ENCODE data around the gene SMAD7. TPM values are rescaled to one million over a fixed set of nuclear protein-coding genes. Genes with fewer than 3 reads are reported as not detected.

SMAD7 gene
- total RNA-seq, 2 experiments from 2014 or later, result 2.9 to 15.1 TPM

DNA sequence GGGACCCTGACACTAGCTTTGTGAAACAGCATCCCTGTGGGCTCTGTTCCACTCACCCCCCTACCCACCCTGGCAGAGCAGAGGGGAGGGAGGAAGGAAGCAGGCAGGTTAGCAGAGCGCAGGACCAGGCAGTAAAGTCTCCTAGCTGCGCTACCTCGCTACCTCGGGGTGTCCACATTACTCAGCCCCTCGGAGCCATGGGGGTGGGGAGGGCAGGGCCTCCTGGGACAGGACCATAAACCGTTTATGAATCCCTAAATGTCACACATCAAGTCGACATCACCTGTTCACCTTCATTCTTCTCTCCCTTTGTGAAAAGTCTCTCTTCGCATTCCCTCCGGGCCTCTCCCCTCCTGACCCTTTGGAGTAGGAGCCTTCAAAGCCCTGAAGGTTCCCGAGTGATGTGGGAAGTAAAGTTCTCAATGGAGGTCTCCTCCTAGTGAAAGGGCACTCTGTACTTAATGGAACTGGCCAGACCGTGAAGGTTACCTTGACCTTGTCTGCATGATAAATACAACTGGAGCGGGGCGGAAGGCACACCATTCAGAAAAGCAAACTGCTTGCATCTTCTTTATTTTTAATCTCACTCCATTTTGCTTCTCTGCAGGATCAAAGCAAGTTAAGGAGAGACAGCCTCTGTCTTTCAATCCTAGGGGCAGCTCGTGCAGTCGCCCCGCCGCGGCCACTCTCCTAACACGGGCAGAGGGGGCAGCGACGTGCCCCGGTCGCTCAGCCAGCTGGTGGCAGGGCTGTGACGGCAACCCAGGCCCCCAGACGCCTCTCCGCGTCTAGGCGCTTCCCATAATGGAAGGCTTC, 23.7 kb upstream of the SMAD7 start:
- H3K27ac ChIP-seq (ENCODE audit: low read depth, low read length, poor library complexity, severe bottlenecking), result no peak overlapping the region
- ChIA-PET CTCF (ENCODE audit: unreplicated experiment) (interaction anchor here (0.7 kb wide), 1 partner anchor 74 kb away, joined by 7 read pairs; no protein-coding TSS in a partner anchor), POLR2A (no interaction called here)
- no peaks in the 10 kb centered on the region for H3K9me2 ChIP-seq (ENCODE audit: insufficient read depth, low read length)
- H3K36me3 ChIP-seq (ENCODE audit: insufficient read depth, low read length), result no peaks in the 10 kb centered on the region
- H3K9me3 ChIP-seq (ENCODE audit: low read length), result no peaks in the 10 kb centered on the region
- H3K4me3 ChIP-seq (ENCODE audit: low read depth, low read length, poor library complexity, severe bottlenecking), result no peak overlapping the region
- intact Hi-C loops (cut with micrococcal nuclease; ENCODE audit: unreplicated experiment), result no loop called here
- BruUV-seq (replicated peaks), result no TSS peak
- peak overlapping the region; percentile 73; the same call in 1 of the 2 replicates for H3K4me2 ChIP-seq (ENCODE audit: low read length)
- no peak for TF ChIP-seq EZH2phosphoT487 (IDR thresholded peaks at IDR 0.05; ENCODE audit: borderline replicate concordance, low read depth, low read length)
- TF ChIP-seq, protein P1, sequence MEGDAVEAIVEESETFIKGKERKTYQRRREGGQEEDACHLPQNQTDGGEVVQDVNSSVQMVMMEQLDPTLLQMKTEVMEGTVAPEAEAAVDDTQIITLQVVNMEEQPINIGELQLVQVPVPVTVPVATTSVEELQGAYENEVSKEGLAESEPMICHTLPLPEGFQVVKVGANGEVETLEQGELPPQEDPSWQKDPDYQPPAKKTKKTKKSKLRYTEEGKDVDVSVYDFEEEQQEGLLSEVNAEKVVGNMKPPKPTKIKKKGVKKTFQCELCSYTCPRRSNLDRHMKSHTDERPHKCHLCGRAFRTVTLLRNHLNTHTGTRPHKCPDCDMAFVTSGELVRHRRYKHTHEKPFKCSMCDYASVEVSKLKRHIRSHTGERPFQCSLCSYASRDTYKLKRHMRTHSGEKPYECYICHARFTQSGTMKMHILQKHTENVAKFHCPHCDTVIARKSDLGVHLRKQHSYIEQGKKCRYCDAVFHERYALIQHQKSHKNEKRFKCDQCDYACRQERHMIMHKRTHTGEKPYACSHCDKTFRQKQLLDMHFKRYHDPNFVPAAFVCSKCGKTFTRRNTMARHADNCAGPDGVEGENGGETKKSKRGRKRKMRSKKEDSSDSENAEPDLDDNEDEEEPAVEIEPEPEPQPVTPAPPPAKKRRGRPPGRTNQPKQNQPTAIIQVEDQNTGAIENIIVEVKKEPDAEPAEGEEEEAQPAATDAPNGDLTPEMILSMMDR (conservative IDR thresholded peaks at IDR 0.05; ENCODE audit: low read length), result no peak
- no peaks in the 10 kb centered on the region for H4K20me1 ChIP-seq (ENCODE audit: insufficient read depth, low read length)
- DNase-seq (ENCODE audit: low spot score), result no peak
- no peak overlapping the region for H2AFZ ChIP-seq (ENCODE audit: low read length)
- peaks cover 8% of the 10 kb centered on the region for H3K4me1 ChIP-seq (ENCODE audit: insufficient read depth, low read length, poor library complexity, severe bottlenecking)
- no peaks in the 10 kb centered on the region for H3K79me2 ChIP-seq (ENCODE audit: insufficient read depth, low read depth, low read length)

DNA sequence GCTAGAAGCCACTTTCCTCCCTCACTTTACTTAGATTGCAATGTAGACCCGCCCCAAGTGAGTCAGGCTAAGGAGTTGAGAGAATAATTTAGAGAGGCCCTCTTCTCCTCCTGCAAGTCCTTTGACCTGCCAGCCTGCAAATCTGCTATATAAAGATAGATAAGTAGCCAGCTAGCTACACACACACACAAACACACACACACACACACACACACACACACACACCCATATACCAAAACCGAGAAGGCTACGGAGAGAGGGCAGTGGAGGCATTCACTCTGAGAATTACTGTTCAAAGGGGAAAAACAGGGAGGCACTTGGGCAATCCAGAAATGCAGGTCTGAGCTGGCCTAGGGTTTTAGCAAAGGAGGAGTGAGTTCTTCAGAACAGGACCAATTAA, 23.0 kb upstream of the SMAD7 start:
- ChIA-PET CTCF (ENCODE audit: unreplicated experiment) (interaction anchor here (0.6 to 0.7 kb wide), 2 partner anchors 73 to 1509 kb away, joined by 3 to 7 read pairs; no protein-coding TSS in a partner anchor), POLR2A (no interaction called here)
- no TSS peak for BruUV-seq (replicated peaks)
- H3K9me3 ChIP-seq (ENCODE audit: low read length), result no peaks in the 10 kb centered on the region
- TF ChIP-seq, protein P1 (conservative IDR thresholded peaks at IDR 0.05; ENCODE audit: low read length), result no peak
- no peak for TF ChIP-seq EZH2phosphoT487 (IDR thresholded peaks at IDR 0.05; ENCODE audit: borderline replicate concordance, low read depth, low read length)
- no peak overlapping the region for H3K4me2 ChIP-seq (ENCODE audit: low read length)
- H4K20me1 ChIP-seq (ENCODE audit: insufficient read depth, low read length), result no peaks in the 10 kb centered on the region
- H3K9me2 ChIP-seq (ENCODE audit: insufficient read depth, low read length), result no peaks in the 10 kb centered on the region
- intact Hi-C loops (cut with micrococcal nuclease; ENCODE audit: unreplicated experiment), result no loop called here
- no peak overlapping the region for H3K27ac ChIP-seq (ENCODE audit: low read depth, low read length, poor library complexity, severe bottlenecking)
- no peak for DNase-seq (ENCODE audit: low spot score)
- H3K4me3 ChIP-seq (ENCODE audit: low read depth, low read length, poor library complexity, severe bottlenecking), result no peak overlapping the region
- no peaks in the 10 kb centered on the region for H3K79me2 ChIP-seq (ENCODE audit: insufficient read depth, low read depth, low read length)
- H3K4me1 ChIP-seq (ENCODE audit: insufficient read depth, low read length, poor library complexity, severe bottlenecking), result peaks cover 8% of the 10 kb centered on the region
- H2AFZ ChIP-seq (ENCODE audit: low read length), result no peak overlapping the region
- no peaks in the 10 kb centered on the region for H3K36me3 ChIP-seq (ENCODE audit: insufficient read depth, low read length)

Measured in OCI-LY7 (cell line).